ENCODE results near the gene TH. TPM values are rescaled to one million over a fixed set of nuclear protein-coding genes. Genes with fewer than 3 reads are reported as not detected.

Gene TH
- polyA plus RNA-seq, 1 donor from 2014 or later = 3.6 TPM

- Histone ChIP-seq H3K36me3 (ENCODE audit: insufficient read depth, low read length) (no peaks in the 10 kb centered on the region), H3K79me2 (replicated peaks; ENCODE audit: insufficient read depth, low read length) (no peaks in the 10 kb centered on the region), H3F3A (ENCODE audit: insufficient read depth, low read length, poor library complexity, severe bottlenecking) (no peaks in the 10 kb centered on the region), H3K9me3 (ENCODE audit: low read length) (no peaks in the 10 kb centered on the region), H2AFZ (ENCODE audit: low read depth, low read length) (no peak overlapping the region), H4K20me1 (ENCODE audit: insufficient read depth) (no peaks in the 10 kb centered on the region), H3K9me2 (ENCODE audit: insufficient read depth, low read length) (no peaks in the 10 kb centered on the region), H3K27ac (ENCODE audit: low read length) (no peak overlapping the region), H3K27me3 (ENCODE audit: insufficient read depth, low read depth, low read length) (no peaks in the 10 kb centered on the region), H3K4me3 (ENCODE audit: low read length) (no peak overlapping the region), H3K4me2 (ENCODE audit: low read length) (no peak overlapping the region), H3K9ac (ENCODE audit: low read length) (no peak overlapping the region)
- no peak for TF ChIP-seq CTCF (IDR thresholded peaks at IDR 0.05; ENCODE audit: poor library complexity, severe bottlenecking)
- no peak for TF ChIP-seq REST (IDR thresholded peaks at IDR 0.05; ENCODE audit: borderline replicate concordance)
- TF ChIP-seq EZH2 (IDR thresholded peaks at IDR 0.05; ENCODE audit: borderline replicate concordance, insufficient read depth, low read length, poor library complexity, severe bottlenecking) = no peak
- TF ChIP-seq MXI1 (conservative IDR thresholded peaks at IDR 0.05; ENCODE audit: poor library complexity, severe bottlenecking) = no peak
- no peak for TF ChIP-seq SMC3 (conservative IDR thresholded peaks at IDR 0.05; ENCODE audit: poor library complexity)
- no peak for TF ChIP-seq TAF1 (IDR thresholded peaks at IDR 0.05; ENCODE audit: low read depth)
Measured at GRCh38 chr11:2211113-2211971, 39.7 kb upstream of the TH start.

DNA sequence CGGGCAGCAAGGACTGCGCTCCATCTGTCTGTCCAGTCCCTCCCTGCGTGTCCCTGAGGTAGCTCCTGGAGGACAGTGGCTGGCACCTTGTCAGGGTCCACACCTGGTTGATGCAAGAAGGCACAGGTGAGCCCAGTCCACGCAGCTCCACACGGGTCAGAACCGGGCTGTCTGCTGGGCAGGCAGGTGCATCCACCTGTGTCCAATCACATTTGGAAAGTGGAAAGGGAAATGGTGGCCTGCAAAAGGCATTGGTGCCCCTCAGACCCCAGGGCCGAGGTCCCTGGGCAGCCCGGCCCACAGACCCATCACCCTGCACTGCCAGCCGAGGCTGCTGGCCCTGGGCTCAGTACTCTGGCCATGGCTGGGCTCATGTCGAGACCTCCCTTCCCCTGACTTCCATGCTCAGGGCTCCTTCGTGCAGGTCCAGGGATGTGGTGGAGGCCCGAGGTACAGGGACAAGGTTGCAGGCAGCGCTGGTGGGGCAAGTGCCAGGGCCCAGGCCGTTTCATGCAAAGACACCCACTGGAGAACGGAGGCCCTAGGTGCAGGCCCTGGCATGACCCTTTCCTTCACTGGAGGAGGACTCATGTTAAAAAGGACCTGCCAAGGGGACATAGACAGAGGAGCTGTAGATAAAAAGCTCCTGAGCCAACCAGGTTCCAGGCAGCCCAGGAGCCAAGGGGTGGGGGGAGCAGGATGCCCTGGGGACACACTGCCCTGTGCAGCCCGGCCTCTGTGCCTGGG is 38.9 kb upstream of the TH start:
- Histone ChIP-seq H3F3A (ENCODE audit: insufficient read depth, low read length, poor library complexity, severe bottlenecking) (no peaks in the 10 kb centered on the region), H3K4me2 (ENCODE audit: low read length) (no peak overlapping the region), H4K20me1 (ENCODE audit: insufficient read depth) (no peaks in the 10 kb centered on the region), H3K9me2 (ENCODE audit: insufficient read depth, low read length) (no peaks in the 10 kb centered on the region), H3K9ac (ENCODE audit: low read length) (no peak overlapping the region), H3K9me3 (ENCODE audit: low read length) (no peaks in the 10 kb centered on the region), H2AFZ (ENCODE audit: low read depth, low read length) (no peak overlapping the region), H3K79me2 (replicated peaks; ENCODE audit: insufficient read depth, low read length) (no peaks in the 10 kb centered on the region), H3K27ac (ENCODE audit: low read length) (no peak overlapping the region), H3K4me3 (ENCODE audit: low read length) (no peak overlapping the region), H3K36me3 (ENCODE audit: insufficient read depth, low read length) (no peaks in the 10 kb centered on the region), H3K27me3 (ENCODE audit: insufficient read depth, low read depth, low read length) (no peaks in the 10 kb centered on the region)
- TF ChIP-seq TAF1 (IDR thresholded peaks at IDR 0.05; ENCODE audit: low read depth) = no peak
- TF ChIP-seq EP300 (conservative IDR thresholded peaks at IDR 0.05; ENCODE audit: poor library complexity, severe bottlenecking) = no peak
- TF ChIP-seq POLR2AphosphoS5 (IDR thresholded peaks at IDR 0.05) = no peak
- TF ChIP-seq REST (IDR thresholded peaks at IDR 0.05; ENCODE audit: borderline replicate concordance) = no peak
- TF ChIP-seq CTCF (IDR thresholded peaks at IDR 0.05; ENCODE audit: poor library complexity, severe bottlenecking) = no peak
- no peak for TF ChIP-seq RAD21 (conservative IDR thresholded peaks at IDR 0.05)
- no peak for TF ChIP-seq SMC3 (conservative IDR thresholded peaks at IDR 0.05; ENCODE audit: poor library complexity)
- no peak for TF ChIP-seq MXI1 (conservative IDR thresholded peaks at IDR 0.05; ENCODE audit: poor library complexity, severe bottlenecking)
